Testis (tissue), 2 donors: Measurements from ENCODE around the gene TIAM1.

Experiments used
- POLR2A ChIP-seq: fragments of 450-650 bp; IDR thresholded peaks from one replicate; pipeline ENCODE4 v1.6.1; 2017; ENCODE audit warnings: antibody characterized with exemption, mild to moderate bottlenecking, moderate library complexity
- TF ChIP-seq, protein P1 (sequence below), 3 experiments: fragments of 450-650 bp in 2 of 3; fragments of 200-600 bp in 1 of 3; sonication (generic) in 1 of 3; IDR thresholded peaks; one replicate each; pipeline ENCODE4 v1.5.1; 2016 to 2019; ENCODE audit warnings: antibody characterized with exemption in 3 of 3, mild to moderate bottlenecking in 2 of 3, moderate library complexity in 1 of 3

DNA sequence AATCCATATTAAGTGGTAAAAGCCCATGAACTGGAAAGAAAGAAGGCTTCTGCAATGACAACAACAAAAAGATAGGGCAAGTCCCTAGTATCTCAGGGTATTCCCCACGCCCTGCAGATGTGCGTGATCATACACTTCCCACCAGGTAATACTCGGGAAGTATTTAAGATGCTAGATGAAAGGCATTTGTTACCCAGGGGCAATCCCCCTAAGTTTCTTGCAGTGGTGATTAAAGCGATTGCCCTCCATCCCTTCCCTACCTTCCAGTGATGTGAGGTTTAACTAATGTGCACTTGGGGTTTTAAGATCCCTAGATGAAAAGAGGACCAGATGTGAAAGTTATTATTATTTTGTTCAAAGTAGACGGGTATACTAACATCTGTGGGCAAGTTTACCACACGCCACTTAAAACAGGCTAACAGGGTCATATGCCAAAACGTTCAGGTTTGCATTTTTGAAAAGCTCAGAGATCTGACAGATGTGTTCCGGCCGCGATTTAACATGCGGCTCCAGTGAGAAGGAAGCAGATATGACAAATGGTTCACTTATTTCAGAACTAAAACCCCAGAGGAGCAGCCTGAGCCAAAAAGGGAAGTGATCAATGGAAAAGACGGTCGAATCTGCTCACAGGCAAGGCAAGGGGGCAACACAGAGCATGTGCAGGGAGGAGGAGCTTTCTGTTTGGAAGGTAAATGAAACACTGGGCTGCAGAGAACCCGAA is 17.4 kb downstream of the TIAM1 start:
- TF ChIP-seq POLR2A, result no peak
- TF ChIP-seq, protein P1, sequence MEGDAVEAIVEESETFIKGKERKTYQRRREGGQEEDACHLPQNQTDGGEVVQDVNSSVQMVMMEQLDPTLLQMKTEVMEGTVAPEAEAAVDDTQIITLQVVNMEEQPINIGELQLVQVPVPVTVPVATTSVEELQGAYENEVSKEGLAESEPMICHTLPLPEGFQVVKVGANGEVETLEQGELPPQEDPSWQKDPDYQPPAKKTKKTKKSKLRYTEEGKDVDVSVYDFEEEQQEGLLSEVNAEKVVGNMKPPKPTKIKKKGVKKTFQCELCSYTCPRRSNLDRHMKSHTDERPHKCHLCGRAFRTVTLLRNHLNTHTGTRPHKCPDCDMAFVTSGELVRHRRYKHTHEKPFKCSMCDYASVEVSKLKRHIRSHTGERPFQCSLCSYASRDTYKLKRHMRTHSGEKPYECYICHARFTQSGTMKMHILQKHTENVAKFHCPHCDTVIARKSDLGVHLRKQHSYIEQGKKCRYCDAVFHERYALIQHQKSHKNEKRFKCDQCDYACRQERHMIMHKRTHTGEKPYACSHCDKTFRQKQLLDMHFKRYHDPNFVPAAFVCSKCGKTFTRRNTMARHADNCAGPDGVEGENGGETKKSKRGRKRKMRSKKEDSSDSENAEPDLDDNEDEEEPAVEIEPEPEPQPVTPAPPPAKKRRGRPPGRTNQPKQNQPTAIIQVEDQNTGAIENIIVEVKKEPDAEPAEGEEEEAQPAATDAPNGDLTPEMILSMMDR (IDR thresholded peaks at IDR 0.05), result no peak
